ENCODE measurements around the gene SDK1. TPM values are rescaled to one million over a fixed set of nuclear protein-coding genes. Genes with fewer than 3 reads are reported as not detected.

The SDK1 gene
- total RNA-seq, 1 experiment from 2014 or later: 7.1 TPM

DNA sequence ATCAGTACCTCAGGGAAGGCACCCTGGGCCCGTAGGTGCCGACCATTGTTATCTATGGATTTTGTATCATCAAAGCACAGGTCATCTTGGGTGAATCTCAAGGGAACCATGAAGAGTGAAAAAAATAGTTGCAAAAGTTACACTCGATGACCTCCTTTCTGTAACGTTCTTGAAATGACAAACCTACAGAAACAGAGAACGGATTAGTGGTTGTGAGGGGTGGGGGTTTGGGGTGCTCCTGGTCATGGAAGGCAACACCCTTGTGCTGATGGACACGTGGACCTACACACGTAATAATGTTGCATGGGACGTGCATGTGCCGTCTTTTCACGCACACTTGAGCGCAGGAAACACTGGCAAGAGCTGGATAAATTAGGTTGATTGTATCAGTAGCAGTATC lies 655.9 kb downstream of the SDK1 start:
- no TSS peak for BruUV-seq (replicated peaks)
- no peaks in the 10 kb centered on the region for H3K9me3 ChIP-seq
- no peaks in the 10 kb centered on the region for H3K4me1 Mint-ChIP-seq (ENCODE audit: low read depth, unreplicated experiment)
- no peak overlapping the region for H3K4me3 Mint-ChIP-seq (ENCODE audit: unreplicated experiment)
- CTCF ChIA-PET: no interaction called here
- H3K9me3 Mint-ChIP-seq (ENCODE audit: unreplicated experiment): no peaks in the 10 kb centered on the region
- POLR2A ChIA-PET: no interaction called here
- no peak overlapping the region for H3K4me3 ChIP-seq (ENCODE audit: low read depth, low read length)
- no peaks in the 10 kb centered on the region for H3K27me3 ChIP-seq (replicated peaks; ENCODE audit: control insufficient read depth, insufficient read depth, low read length)
- no peaks in the 10 kb centered on the region for H3K36me3 Mint-ChIP-seq (ENCODE audit: insufficient read depth, unreplicated experiment)
- no peaks in the 10 kb centered on the region for H3K36me3 ChIP-seq (ENCODE audit: control insufficient read depth, insufficient read depth, low read length)
- H3K27ac Mint-ChIP-seq (ENCODE audit: unreplicated experiment): no peak overlapping the region
- H3K4me1 ChIP-seq: no peaks in the 10 kb centered on the region
- DNase-seq: no peak
- no peaks in the 10 kb centered on the region for H3K27me3 Mint-ChIP-seq (ENCODE audit: insufficient read depth, unreplicated experiment)
- TF ChIP-seq, protein P1, sequence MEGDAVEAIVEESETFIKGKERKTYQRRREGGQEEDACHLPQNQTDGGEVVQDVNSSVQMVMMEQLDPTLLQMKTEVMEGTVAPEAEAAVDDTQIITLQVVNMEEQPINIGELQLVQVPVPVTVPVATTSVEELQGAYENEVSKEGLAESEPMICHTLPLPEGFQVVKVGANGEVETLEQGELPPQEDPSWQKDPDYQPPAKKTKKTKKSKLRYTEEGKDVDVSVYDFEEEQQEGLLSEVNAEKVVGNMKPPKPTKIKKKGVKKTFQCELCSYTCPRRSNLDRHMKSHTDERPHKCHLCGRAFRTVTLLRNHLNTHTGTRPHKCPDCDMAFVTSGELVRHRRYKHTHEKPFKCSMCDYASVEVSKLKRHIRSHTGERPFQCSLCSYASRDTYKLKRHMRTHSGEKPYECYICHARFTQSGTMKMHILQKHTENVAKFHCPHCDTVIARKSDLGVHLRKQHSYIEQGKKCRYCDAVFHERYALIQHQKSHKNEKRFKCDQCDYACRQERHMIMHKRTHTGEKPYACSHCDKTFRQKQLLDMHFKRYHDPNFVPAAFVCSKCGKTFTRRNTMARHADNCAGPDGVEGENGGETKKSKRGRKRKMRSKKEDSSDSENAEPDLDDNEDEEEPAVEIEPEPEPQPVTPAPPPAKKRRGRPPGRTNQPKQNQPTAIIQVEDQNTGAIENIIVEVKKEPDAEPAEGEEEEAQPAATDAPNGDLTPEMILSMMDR (IDR thresholded peaks at IDR 0.05; ENCODE audit: insufficient read depth in 1 of 2, low read depth in 1 of 2, low read length in 1 of 2, severe bottlenecking in 1 of 2, unreplicated experiment in 1 of 2): no peak
- intact Hi-C loops (cut with micrococcal nuclease; ENCODE audit: unreplicated experiment): no loop called here

DNA sequence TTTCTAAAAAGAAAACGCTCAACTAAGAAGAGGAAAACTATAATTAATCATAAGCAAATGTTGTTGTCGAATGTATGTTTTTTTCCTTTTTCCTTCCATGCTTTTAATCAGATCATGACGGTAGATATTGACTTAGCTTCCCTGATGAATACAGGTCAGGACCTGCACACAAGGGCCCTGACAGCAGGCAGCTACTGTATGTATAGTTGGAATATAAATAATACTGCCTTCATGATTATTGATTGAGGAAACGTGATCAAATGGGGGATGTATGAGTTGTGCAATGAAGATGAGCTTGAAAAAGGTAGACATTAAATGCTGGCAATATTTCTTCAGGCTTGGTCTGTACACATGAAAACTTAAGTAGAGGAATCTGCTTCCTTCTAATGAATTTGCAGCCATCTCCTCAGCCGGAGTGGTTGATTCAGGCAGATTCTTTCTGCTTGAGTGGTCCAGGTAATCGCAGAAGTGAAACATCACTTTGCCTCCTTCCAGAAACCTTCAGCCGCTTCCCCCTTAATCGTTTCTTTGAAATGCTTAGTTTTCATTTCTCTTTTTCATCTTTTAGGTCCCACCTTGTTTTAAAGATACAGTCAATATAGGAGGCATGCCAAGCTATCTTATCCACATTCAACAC lies 656.5 kb downstream of the SDK1 start:
- Histone ChIP-seq H3K4me1 (no peaks in the 10 kb centered on the region), H3K27me3 (replicated peaks; ENCODE audit: control insufficient read depth, insufficient read depth, low read length) (no peaks in the 10 kb centered on the region), H3K4me3 (ENCODE audit: low read depth, low read length) (no peak overlapping the region), H3K9me3 (no peaks in the 10 kb centered on the region), H3K36me3 (ENCODE audit: control insufficient read depth, insufficient read depth, low read length) (no peaks in the 10 kb centered on the region)
- no peak for DNase-seq
- H3K27me3 Mint-ChIP-seq (ENCODE audit: insufficient read depth, unreplicated experiment): no peaks in the 10 kb centered on the region
- ChIA-PET CTCF (no interaction called here), POLR2A (no interaction called here)
- TF ChIP-seq, protein P1 (IDR thresholded peaks at IDR 0.05; ENCODE audit: insufficient read depth in 1 of 2, low read depth in 1 of 2, low read length in 1 of 2, severe bottlenecking in 1 of 2, unreplicated experiment in 1 of 2): no peak
- no peaks in the 10 kb centered on the region for H3K4me1 Mint-ChIP-seq (ENCODE audit: low read depth, unreplicated experiment)
- no peaks in the 10 kb centered on the region for H3K9me3 Mint-ChIP-seq (ENCODE audit: unreplicated experiment)
- BruUV-seq (replicated peaks): no TSS peak
- intact Hi-C loops (cut with micrococcal nuclease; ENCODE audit: unreplicated experiment): no loop called here
- no peak overlapping the region for H3K4me3 Mint-ChIP-seq (ENCODE audit: unreplicated experiment)
- H3K27ac Mint-ChIP-seq (ENCODE audit: unreplicated experiment): no peak overlapping the region
- H3K36me3 Mint-ChIP-seq (ENCODE audit: insufficient read depth, unreplicated experiment): no peaks in the 10 kb centered on the region

DNA sequence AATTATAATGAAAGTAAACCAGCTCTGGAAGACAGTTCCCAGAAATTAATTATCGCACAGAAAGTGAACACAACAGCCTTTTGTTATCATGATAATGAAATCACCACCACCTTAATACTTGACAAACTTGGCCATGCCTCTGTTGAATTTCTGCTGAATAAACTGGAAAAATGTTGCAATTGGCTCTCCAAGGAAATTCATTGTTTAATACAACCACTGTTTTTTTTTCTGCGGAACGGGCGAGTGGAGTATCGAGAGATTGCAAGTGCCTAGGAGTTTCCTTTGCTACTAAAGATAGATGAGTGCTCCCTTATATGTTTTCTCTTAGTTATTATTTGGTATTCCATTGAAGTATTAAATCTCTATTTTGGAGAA lies 657.0 kb downstream of the SDK1 start:
- CTCF ChIA-PET: no interaction called here
- POLR2A ChIA-PET: no interaction called here
- intact Hi-C loops (cut with micrococcal nuclease; ENCODE audit: unreplicated experiment): no loop called here
- H3K27me3 ChIP-seq (replicated peaks; ENCODE audit: control insufficient read depth, insufficient read depth, low read length): no peaks in the 10 kb centered on the region
- DNase-seq: no peak
- Mint-ChIP-seq H3K4me3 (ENCODE audit: unreplicated experiment) (no peak overlapping the region), H3K36me3 (ENCODE audit: insufficient read depth, unreplicated experiment) (no peaks in the 10 kb centered on the region), H3K27me3 (ENCODE audit: insufficient read depth, unreplicated experiment) (no peaks in the 10 kb centered on the region), H3K9me3 (ENCODE audit: unreplicated experiment) (no peaks in the 10 kb centered on the region), H3K4me1 (ENCODE audit: low read depth, unreplicated experiment) (no peaks in the 10 kb centered on the region), H3K27ac (ENCODE audit: unreplicated experiment) (no peak overlapping the region)
- no peaks in the 10 kb centered on the region for H3K36me3 ChIP-seq (ENCODE audit: control insufficient read depth, insufficient read depth, low read length)
- no peaks in the 10 kb centered on the region for H3K4me1 ChIP-seq
- BruUV-seq (replicated peaks): no TSS peak
- TF ChIP-seq, protein P1 (IDR thresholded peaks at IDR 0.05; ENCODE audit: insufficient read depth in 1 of 2, low read depth in 1 of 2, low read length in 1 of 2, severe bottlenecking in 1 of 2, unreplicated experiment in 1 of 2): no peak
- no peak overlapping the region for H3K4me3 ChIP-seq (ENCODE audit: low read depth, low read length)
- no peaks in the 10 kb centered on the region for H3K9me3 ChIP-seq

Data from Caco-2 (cell line).